BLaER1 (cell line): ENCODE measurements around the gene SNRNP200.
A peak's percentile ranks its signal among the peaks of the same experiment; 100 is the strongest.

ENCODE experiments used
- H3K27ac ChIP-seq: shearing (Covaris generic); formaldehyde crosslinking; 2 replicates; pipeline ENCODE4 v1.8.1; 2022
- H3K27me3 ChIP-seq: shearing (Covaris generic); formaldehyde crosslinking; 2 replicates; pipeline ENCODE4 v1.8.1; 2022
- H3K36me3 ChIP-seq: shearing (Covaris generic); formaldehyde crosslinking; 2 replicates; pipeline ENCODE4 v1.8.1; 2022
- H3K4me1 ChIP-seq: shearing (Covaris generic); formaldehyde crosslinking; 2 replicates; pipeline ENCODE4 v1.8.1; 2022
- H3K4me2 ChIP-seq: shearing (Covaris generic); formaldehyde crosslinking; 2 replicates; pipeline ENCODE4 v1.8.1; 2022
- H3K4me3 ChIP-seq: shearing (Covaris generic); formaldehyde crosslinking; 2 replicates; pipeline ENCODE4 v1.8.1; 2022
- H3K9ac ChIP-seq: shearing (Covaris generic); formaldehyde crosslinking; 2 replicates; pipeline ENCODE4 v1.8.1; 2022
- H3K9me3 ChIP-seq: shearing (Covaris generic); formaldehyde crosslinking; 2 replicates; pipeline ENCODE4 v1.8.1; 2022
- H4K20me1 ChIP-seq: shearing (Covaris generic); formaldehyde crosslinking; 2 replicates; pipeline ENCODE4 v1.8.1; 2022
- Cebpa-rat ChIP-seq: shearing (Covaris generic); IDR thresholded peaks from 2 replicates; pipeline ENCODE4 v1.8.1; 2022

The SNRNP200 gene

GRCh38 chr2:96341641-96342040 is 36.3 kb upstream of the SNRNP200 start:
- Histone ChIP-seq H3K9me3 (no peaks in the 10 kb centered on the region), H3K36me3 (peaks cover 87% of the 10 kb centered on the region), H3K4me1 (peaks cover 19% of the 10 kb centered on the region), H4K20me1 (peaks cover 37% of the 10 kb centered on the region), H3K27me3 (no peaks in the 10 kb centered on the region), H3K4me2 (no peak overlapping the region), H3K4me3 (no peak overlapping the region), H3K9ac (no peak overlapping the region), H3K27ac (no peak overlapping the region)
- no peak for TF ChIP-seq Cebpa-rat

DNA sequence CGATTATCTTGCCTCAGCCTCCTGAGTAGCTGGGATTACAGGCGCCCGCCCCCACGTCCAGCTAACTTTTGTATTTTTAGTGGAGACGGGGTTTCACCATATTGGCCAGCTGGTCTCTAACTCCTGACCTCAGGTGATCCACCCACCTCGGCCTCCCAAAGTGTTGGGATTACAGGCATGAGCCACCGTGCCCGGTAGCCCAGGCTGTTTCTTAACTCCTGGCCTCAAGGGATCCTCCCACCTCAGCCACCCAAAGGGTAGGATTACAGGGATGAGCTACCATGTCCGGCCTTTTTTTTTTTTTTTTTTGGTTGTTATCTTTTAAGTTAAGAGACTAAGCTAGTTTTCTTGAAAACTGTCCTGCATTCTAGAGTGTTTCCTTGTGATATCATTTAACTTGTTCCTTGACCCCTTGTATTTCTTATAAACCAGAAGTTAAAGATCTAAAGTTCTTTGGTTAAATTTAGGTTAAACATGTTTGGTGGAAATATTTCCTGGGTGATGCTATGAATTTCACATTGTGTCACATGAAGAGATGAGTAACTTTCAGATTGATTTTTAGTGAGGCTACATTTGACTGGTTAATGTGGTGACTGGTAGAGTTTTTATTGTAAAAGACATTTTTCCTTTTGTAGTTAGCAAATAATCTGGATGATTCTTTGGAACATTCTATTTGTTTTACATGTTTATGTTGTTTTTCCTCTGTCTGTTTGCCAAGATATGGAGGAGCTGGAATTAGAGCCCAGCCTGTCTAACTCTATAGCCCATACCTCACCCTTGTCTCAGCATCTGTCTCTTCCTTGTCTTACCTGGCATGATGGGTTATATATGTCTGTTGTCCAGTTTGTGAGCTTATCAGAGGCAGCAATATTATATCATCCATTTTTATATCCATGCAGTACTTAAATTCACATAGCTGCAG is 35.4 kb upstream of the SNRNP200 start:
- H3K4me3 ChIP-seq, result no peak overlapping the region
- H3K4me2 ChIP-seq, result no peak overlapping the region
- no peak overlapping the region for H3K27ac ChIP-seq
- TF ChIP-seq Cebpa-rat, result no peak
- H3K9me3 ChIP-seq, result no peaks in the 10 kb centered on the region
- no peaks in the 10 kb centered on the region for H3K27me3 ChIP-seq
- peaks cover 37% of the 10 kb centered on the region for H4K20me1 ChIP-seq
- no peak overlapping the region for H3K9ac ChIP-seq
- peaks cover 78% of the 10 kb centered on the region for H3K36me3 ChIP-seq
- H3K4me1 ChIP-seq, result peaks cover 25% of the 10 kb centered on the region

GRCh38 chr2:96336873-96337272 is 31.5 kb upstream of the SNRNP200 start:
- H3K36me3 ChIP-seq, result peaks cover 39% of the 10 kb centered on the region
- H3K9ac ChIP-seq, result peak overlapping the region; percentile 89; the same call in 1 of the 2 replicates
- H3K27me3 ChIP-seq, result no peaks in the 10 kb centered on the region
- no peaks in the 10 kb centered on the region for H3K9me3 ChIP-seq
- peak overlapping the region; percentile 97 for H3K4me2 ChIP-seq
- peak overlapping the region; percentile 76 for H3K27ac ChIP-seq
- H3K4me3 ChIP-seq, result peak overlapping the region; percentile 68
- no peak for TF ChIP-seq Cebpa-rat
- peaks cover 41% of the 10 kb centered on the region for H3K4me1 ChIP-seq
- H4K20me1 ChIP-seq, result peaks cover 30% of the 10 kb centered on the region

- peak overlapping the region; percentile 68 for H3K4me3 ChIP-seq
- H3K9ac ChIP-seq, result peak overlapping the region; percentile 89
- H3K9me3 ChIP-seq, result no peaks in the 10 kb centered on the region
- peaks cover 41% of the 10 kb centered on the region for H3K4me1 ChIP-seq
- H3K27ac ChIP-seq, result peak overlapping the region; percentile 76
- peak overlapping the region; percentile 97 for H3K4me2 ChIP-seq
- H3K36me3 ChIP-seq, result peaks cover 33% of the 10 kb centered on the region
- H3K27me3 ChIP-seq, result no peaks in the 10 kb centered on the region
- no peak for TF ChIP-seq Cebpa-rat
- H4K20me1 ChIP-seq, result peaks cover 24% of the 10 kb centered on the region
Observed at GRCh38 chr2:96336104-96336775, 30.9 kb upstream of the SNRNP200 start.

- Histone ChIP-seq H3K4me1 (peaks cover 49% of the 10 kb centered on the region), H3K36me3 (peaks cover 20% of the 10 kb centered on the region), H3K27ac (no peak overlapping the region), H3K9ac (no peak overlapping the region), H3K9me3 (no peaks in the 10 kb centered on the region), H3K4me2 (no peak overlapping the region), H4K20me1 (peaks cover 12% of the 10 kb centered on the region), H3K4me3 (no peak overlapping the region), H3K27me3 (no peaks in the 10 kb centered on the region)
- no peak for TF ChIP-seq Cebpa-rat
Observed at GRCh38 chr2:96333708-96334107, 28.4 kb upstream of the SNRNP200 start.

DNA sequence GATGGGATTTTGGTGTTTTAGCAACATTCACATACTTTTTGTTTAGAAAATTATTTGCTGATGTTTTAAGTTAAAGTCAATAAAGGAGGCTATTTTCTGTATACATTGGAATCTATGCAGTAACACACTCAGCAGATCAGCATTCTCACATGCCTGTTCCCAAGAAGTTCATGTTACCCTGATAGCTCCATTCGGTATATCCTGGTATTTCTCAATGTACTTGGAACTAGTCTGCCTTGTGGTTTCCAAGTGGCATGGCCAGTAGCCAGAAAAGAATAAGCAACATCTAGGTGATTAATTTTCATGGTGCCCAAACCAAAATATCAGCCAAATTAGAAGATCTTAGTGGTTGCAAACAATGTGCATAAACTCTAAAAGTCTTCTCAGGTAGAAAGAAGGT is 25.1 kb upstream of the SNRNP200 start:
- Histone ChIP-seq H4K20me1 (peaks cover 26% of the 10 kb centered on the region; the same call in 1 of the 2 replicates), H3K27ac (no peak overlapping the region), H3K4me1 (peaks cover 50% of the 10 kb centered on the region), H3K9me3 (no peaks in the 10 kb centered on the region), H3K9ac (no peak overlapping the region), H3K27me3 (no peaks in the 10 kb centered on the region), H3K36me3 (peaks cover 33% of the 10 kb centered on the region), H3K4me2 (no peak overlapping the region), H3K4me3 (no peak overlapping the region)
- no peak for TF ChIP-seq Cebpa-rat

DNA sequence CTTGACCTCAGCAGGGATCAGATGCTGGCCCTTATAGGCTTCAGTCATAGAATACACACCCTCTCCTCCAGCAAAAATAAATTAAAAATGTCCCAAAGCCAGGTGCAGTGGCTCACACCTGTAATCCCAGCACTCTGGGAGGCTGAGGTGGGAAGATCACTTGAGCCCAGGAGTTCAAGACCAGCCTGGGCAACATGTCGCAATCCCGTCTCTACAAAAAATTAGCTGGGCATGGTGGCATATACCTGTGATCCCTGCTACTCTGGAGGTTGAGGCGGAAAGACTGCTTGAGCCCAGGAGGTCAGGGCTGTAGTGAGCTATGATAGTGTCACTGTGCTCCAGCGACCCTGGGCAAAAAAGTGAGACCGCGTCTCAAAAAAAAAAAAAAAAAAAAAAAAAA is 24.5 kb upstream of the SNRNP200 start:
- H3K4me1 ChIP-seq, result peaks cover 47% of the 10 kb centered on the region
- H3K4me2 ChIP-seq, result no peak overlapping the region
- peaks cover 26% of the 10 kb centered on the region; the same call in 1 of the 2 replicates for H4K20me1 ChIP-seq
- H3K4me3 ChIP-seq, result no peak overlapping the region
- H3K9ac ChIP-seq, result no peak overlapping the region
- no peak for TF ChIP-seq Cebpa-rat
- no peaks in the 10 kb centered on the region for H3K27me3 ChIP-seq
- no peak overlapping the region for H3K27ac ChIP-seq
- no peaks in the 10 kb centered on the region for H3K9me3 ChIP-seq
- H3K36me3 ChIP-seq, result peaks cover 33% of the 10 kb centered on the region

DNA sequence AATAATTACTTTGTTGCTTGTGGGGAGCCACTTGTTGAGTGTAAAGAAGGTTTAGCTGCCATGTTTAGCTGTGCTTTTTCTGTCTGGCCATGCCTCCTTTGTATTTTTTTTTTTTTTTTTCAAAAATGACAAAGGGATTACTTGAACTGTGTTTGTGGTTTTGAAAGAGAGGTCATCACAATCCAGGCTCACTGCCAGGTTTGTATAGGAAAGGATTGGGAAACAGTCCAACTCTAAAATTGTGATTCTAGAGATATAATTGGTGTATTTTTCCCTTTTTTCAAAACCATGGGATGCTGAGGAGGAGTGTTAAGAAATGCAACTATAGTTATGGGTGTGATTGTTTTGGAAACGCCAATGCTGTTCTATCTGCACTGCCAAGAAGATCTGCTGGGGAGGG is 24.1 kb upstream of the SNRNP200 start:
- Histone ChIP-seq H3K27ac (no peak overlapping the region), H3K27me3 (no peaks in the 10 kb centered on the region), H3K36me3 (peaks cover 33% of the 10 kb centered on the region), H3K4me3 (no peak overlapping the region), H3K4me2 (no peak overlapping the region), H3K9me3 (no peaks in the 10 kb centered on the region), H3K4me1 (peaks cover 47% of the 10 kb centered on the region), H4K20me1 (peaks cover 26% of the 10 kb centered on the region; the same call in 1 of the 2 replicates), H3K9ac (no peak overlapping the region)
- no peak for TF ChIP-seq Cebpa-rat

DNA sequence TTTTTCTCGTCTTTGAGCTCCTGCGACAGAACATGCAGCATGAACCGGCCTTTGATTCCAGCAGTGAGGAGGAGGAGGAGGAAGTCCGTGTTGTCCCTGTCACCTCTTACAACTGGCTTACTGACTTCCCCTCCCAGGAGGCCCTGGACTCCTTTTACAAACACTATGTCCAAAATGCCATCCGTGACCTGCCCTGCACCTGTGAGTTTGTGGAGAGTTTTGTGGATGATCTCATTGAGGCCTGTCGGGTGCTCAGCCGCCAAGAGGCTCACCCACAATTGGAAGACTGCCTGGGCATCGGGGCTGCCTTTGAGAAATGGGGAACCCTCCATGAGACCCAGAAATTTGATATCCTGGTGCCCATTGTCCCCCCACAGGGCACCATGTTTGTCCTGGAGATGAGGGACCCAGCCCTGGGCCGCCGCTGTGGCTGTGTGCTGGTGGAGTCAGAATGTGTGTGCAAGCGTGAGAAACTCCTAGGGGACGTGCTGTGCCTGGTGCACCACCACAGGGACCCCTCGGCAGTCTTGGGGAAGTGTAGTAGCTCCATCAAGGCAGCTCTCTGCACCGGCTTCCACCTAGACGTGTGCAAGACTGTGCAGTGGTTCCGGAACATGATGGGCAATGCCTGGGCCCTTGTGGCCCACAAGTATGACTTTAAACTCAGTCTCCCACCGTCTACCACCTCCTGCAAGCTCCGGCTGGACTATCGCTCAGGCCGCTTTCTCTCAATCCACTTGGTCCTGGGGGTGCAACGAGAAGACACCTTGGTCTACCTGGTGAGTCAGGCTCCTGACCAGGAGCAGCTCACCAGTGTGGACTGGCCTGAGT is 21.9 kb upstream of the SNRNP200 start:
- peak overlapping the region; percentile 89 for H3K4me2 ChIP-seq
- H3K27ac ChIP-seq, result 0 out of 2 replicates have a peak overlapping the region, but pooled peaks have one; percentile 89
- peaks cover 26% of the 10 kb centered on the region; the same call in 1 of the 2 replicates for H4K20me1 ChIP-seq
- no peak for TF ChIP-seq Cebpa-rat
- no peaks in the 10 kb centered on the region for H3K27me3 ChIP-seq
- no peak overlapping the region; the same call in 1 of the 2 replicates for H3K4me3 ChIP-seq
- H3K9me3 ChIP-seq, result no peaks in the 10 kb centered on the region
- H3K36me3 ChIP-seq, result peaks cover 33% of the 10 kb centered on the region
- H3K4me1 ChIP-seq, result peaks cover 62% of the 10 kb centered on the region
- H3K9ac ChIP-seq, result 0 out of 2 replicates have a peak overlapping the region, but pooled peaks have one; percentile 92
